ENCODE measurements around the gene DYNLRB1.
A peak's percentile ranks its signal among the peaks of the same experiment; 100 is the strongest.

DYNLRB1 gene

DNA sequence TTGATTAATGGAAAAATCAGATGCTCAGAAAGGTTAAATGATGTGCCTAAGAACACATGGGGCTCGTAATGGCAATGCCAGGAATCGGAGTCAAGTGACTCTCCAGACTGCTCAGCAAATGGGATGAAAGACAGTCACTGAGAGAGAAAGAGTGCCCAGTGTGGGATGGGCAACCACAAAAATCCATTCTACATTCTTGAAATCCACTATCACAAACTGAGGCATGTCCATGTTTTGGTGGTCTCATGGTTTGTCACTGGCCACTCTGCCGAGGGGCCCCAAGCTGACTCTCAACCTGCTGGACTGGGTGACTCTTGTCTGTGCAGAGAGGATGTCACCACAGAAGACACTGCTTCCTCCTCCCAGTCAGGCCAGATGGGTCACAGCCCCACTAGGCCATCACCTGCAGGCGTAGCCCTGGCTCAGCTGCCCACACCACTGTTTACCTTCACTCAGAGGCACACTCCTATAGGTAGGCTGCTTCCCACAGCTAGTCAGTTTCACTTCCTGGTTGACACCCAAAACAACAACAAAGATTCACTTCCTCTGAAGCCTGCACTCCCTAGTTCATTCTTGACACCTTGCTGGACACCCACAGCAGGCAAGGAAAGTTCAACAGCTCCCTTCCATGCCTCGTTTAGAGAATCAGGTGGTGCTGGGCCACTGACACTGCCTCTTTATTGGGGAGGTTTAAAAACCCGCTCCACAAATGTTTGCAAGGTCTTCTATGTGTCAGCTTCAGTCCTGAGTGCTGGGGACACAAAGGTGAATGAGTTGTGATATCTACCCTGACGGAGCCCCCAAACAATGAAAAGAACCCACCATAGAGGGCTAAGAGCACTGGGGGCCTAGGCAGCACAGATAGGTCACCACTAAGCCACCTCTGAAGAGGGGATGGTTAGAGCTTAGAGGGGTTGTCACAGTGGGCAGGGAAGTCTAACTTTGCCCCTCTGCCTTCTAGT lies 64.0 kb downstream of the DYNLRB1 start:
- DNase-seq: peak; percentile 16

DNA sequence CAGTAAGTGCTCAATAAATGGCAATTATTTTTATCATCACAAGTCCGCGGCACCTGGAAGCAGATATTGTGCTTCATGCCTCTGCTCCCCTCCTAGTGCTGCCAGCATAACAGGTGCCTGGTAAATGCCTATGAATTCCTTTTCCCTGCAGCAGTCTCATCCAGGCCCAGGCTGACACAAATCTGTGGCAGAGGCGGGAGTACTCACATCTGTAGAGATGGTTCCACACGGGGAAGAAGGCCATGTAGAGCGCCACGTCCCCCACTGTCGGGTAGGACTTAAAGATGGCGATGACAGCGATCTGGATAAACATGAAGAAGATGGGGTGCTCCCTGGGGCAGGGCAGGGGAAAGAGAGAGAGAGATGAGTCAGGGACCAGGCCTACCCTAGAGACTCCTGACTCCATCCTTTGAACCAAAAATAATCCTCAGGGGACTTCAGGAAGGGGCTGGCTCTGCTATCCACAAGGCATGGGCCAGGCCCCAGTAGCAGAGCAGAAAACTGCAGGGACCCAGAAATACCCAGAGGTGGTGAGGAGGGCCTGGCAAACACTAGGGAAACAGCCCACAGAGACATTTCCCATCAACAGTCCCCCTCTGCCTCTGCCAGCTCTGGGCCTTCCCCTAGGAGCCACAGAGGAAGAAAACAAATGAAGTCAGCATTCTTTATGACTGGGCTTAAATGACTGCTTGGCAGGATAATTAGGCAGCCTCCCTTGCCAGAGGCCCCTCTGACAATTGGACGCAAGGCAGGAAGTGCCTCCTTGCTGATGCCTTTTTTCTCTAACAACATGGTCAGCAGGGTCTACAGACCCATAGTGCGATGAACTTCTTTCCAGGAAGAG lies 65.3 kb downstream of the DYNLRB1 start:
- peak; percentile 78 for DNase-seq

DNA sequence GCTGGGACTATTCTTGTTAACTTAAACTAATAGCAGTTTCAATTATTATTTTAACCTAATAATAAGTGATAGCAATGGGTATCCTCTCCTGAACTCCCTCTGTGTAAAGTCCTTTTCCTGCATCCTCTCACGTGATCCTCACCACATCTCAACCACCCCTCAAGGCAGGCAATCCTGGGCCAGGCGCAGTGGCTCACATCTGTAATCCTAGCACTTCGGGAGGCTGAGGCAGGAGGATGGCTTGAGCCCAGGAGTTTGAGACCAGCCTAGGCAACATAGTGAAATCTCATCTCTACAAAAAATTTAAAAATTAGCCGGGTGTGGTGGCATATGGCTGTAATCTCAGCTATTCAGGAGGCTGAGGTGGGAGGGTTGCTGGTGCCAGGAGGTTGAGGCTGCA lies 66.0 kb downstream of the DYNLRB1 start:
- no peak for DNase-seq

DNA sequence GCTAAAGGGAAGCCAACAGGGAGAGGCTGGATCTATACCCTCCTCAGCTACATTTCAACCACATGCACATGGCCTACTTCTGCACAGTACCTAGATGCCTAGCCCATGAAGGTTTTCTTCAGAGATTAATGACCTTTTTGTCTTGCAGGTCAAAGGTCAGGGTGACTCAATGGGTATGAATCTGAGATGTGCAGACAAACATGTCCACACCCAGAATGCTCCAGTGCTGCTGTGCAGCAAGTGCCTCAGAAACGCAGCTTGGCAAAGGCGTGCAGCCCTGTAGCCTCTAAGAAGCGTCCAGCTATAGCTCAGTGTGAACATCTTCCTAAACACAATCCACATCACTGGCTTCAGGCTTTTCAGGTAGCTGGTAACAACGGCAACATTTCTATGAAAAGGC lies 66.7 kb downstream of the DYNLRB1 start:
- DNase-seq: no peak

DNA sequence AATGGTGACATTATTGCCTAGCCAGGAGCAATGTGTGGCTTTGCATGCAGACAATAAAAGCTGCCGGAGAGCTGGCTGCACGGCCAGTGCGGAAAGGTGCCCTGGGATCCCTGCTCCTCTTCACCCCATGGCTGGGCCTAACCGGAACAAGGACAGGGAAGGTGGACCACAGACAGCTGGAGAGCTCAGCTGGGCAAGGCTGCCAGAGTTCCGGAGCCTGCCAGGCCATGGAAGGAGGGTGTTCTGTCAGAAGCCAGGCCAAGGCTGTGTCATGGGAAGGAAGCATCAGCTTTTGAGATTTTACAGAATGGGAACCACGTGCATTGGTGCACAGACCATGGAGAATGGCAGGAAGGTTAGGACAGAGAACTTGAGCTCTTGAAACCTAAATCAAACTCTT lies 67.3 kb downstream of the DYNLRB1 start:
- no peak for DNase-seq

DNA sequence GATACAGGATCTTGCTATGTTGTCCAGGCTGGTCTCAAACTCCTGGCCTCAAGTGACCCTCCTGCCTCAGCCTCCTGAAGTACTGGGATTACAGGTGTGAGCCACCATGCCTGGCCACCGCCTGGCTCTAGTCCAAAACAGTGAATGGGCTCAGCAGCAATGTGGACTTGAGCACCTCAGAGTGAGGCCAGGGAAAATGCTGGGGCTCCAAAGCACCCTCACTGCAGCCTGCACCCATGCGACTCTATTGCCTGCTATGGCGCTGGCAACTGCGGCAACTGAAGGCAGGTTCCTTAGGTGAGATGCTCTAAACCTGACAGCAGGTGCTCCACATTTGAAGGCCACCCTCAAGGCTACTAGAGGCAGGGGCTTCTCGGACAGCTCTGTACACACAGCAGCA lies 68.8 kb downstream of the DYNLRB1 start:
- DNase-seq: no peak

DNA sequence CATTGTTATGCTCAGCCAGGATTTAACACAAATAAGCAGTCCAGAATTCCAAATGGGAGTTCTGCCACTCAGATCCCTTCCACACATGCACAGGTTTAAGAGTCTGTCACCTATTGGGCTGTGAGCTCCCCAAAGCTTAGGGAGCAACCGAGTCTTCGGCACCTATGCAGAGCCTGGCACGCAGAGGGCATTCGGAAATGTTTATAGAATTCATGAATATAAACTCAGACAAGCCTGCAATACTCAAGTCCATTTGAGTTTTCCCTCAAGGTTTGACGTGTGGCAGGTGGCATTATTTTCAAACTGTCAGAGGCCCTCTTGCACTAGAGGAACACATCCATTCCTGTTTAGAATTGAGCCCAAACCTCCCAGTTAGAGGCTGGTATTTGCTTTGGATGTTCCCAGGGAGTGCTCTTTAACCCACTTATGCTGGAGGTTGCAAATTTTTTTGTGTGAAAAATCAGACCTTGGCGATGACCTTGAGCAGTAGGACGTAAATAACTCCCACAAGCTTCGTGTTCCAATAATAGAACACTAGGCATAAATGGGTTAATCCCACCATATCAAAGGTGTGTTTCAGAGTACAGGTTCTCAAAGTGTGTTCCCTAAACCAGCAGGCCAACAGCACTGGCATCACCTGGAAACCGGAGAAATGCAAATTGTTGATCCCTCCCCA lies 70.4 kb downstream of the DYNLRB1 start:
- no peak for DNase-seq
